B cell (primary cell): ENCODE measurements around the gene MON1A. TPM values are rescaled to one million over a fixed set of nuclear protein-coding genes. Genes with fewer than 3 reads are reported as not detected.

ENCODE experiments used
- ATAC-seq: fragments of 200-7000 bp; cut with Tn5 transposase; one replicate; pipeline ENCODE4 v1.10.0; 2021; ENCODE audit warnings: low read depth, mild to moderate bottlenecking, moderate number of reproducible peaks, moderate library complexity
- CTCF ChIA-PET: fragments of 350-600 bp; sonication (Branson Sonifier 250); formaldehyde crosslinking; loops from one replicate; lab custom pipeline; 2021; ENCODE audit warnings: antibody characterized with exemption, inconsistent platforms; lab: Charles Lee
- POLR2A ChIA-PET: fragments of 350-600 bp; sonication (Branson Sonifier 250); formaldehyde crosslinking; loops from one replicate; lab custom pipeline; 2021; ENCODE audit warnings: antibody characterized with exemption; lab: Charles Lee
- DNase-seq: peaks from one replicate; pipeline ENCODE4 v3.0.0; 2013
- H2AFZ ChIP-seq: 2 replicates; pipeline ENCODE4 v1.6.1; 2012; ENCODE audit warnings: mild to moderate bottlenecking, low read depth, low read length; ENCODE audit not compliant: insufficient read depth, poor library complexity, severe bottlenecking
- H3K27ac ChIP-seq, 2 donors: 1 replicate in 1 of 2; 2 replicates in 1 of 2; pipeline ENCODE4 v1.5.1; 2012 to 2013; ENCODE audit warnings: low read length in 2 of 2, mild to moderate bottlenecking in 2 of 2, moderate library complexity in 1 of 2
- H3K27me3 ChIP-seq, 4 experiments: fragments of 200-600 bp in 1 of 4; sonication (generic) in 1 of 4; replicated peaks in 1 of 4; 1 replicate in 2 of 4; 2 replicates in 2 of 4; pipeline versions ENCODE4 v1.6.1 to v1.7.0; 2013 to 2016; ENCODE audit warnings: low read length in 3 of 4, mild to moderate bottlenecking in 2 of 4, mixed read lengths in 1 of 4, moderate library complexity in 1 of 4; ENCODE audit not compliant: insufficient read depth in 4 of 4, control insufficient read depth in 3 of 4; ENCODE audit errors: control extremely low read depth in 1 of 4
- H3K36me3 ChIP-seq, 2 experiments: replicated peaks in 1 of 2; 1 replicate in 1 of 2; 2 replicates in 1 of 2; pipeline versions ENCODE4 v1.6.1 to v1.7.1; 2013; ENCODE audit warnings: low read length in 1 of 2; ENCODE audit not compliant: insufficient read depth in 2 of 2, control insufficient read depth in 1 of 2; ENCODE audit errors: control extremely low read depth in 1 of 2, extremely low read depth in 1 of 2
- H3K4me1 ChIP-seq, 2 donors: fragments of 200-600 bp in 1 of 2; sonication (generic) in 1 of 2; 1 replicate in 1 of 2; 2 replicates in 1 of 2; pipeline versions ENCODE4 v1.5.1 to v1.6.1; 2013 to 2017; ENCODE audit warnings: low read length in 2 of 2; ENCODE audit not compliant: control insufficient read depth in 2 of 2, insufficient read depth in 2 of 2
- H3K4me2 ChIP-seq: replicated peaks from 2 replicates; pipeline ENCODE3; 2012; ENCODE audit warnings: mild to moderate bottlenecking, low read depth, low read length; ENCODE audit not compliant: poor library complexity, severe bottlenecking
- H3K4me3 ChIP-seq, 5 experiments: fragments of 200-600 bp in 1 of 5; sonication (generic) in 1 of 5; 1 replicate in 3 of 5; 2 replicates in 2 of 5; pipeline versions ENCODE4 v1.5.1 to v1.7.0; 2011 to 2016; ENCODE audit warnings: low read length in 4 of 5, mild to moderate bottlenecking in 4 of 5, low read depth in 2 of 5, control low read depth in 1 of 5, moderate library complexity in 1 of 5; ENCODE audit not compliant: insufficient read depth in 1 of 5; ENCODE audit errors: control extremely low read depth in 1 of 5, extremely low read depth in 1 of 5
- H3K79me2 ChIP-seq: fragments of 200-600 bp; sonication (generic); one replicate; pipeline ENCODE4 v1.6.0; 2016; ENCODE audit warnings: low read length; ENCODE audit not compliant: control insufficient read depth, insufficient read depth
- H3K9ac ChIP-seq: fragments of 200-600 bp; sonication (generic); 2 replicates; pipeline ENCODE4 v1.6.1; 2017; ENCODE audit warnings: mild to moderate bottlenecking, low read length, moderate library complexity
- H3K9me3 ChIP-seq, 3 donors: one replicate each; pipeline versions ENCODE4 v1.6.1 to v1.7.1; 2013; ENCODE audit warnings: low read length in 2 of 3; ENCODE audit not compliant: control insufficient read depth in 2 of 3, insufficient read depth in 1 of 3; ENCODE audit errors: control extremely low read depth in 1 of 3
- H4K20me1 ChIP-seq: 2 replicates; pipeline ENCODE4 v1.6.0; 2012; ENCODE audit warnings: mild to moderate bottlenecking, low read length; ENCODE audit not compliant: insufficient read depth, control insufficient read depth, poor library complexity, severe bottlenecking
- H3K27ac Mint-ChIP-seq: one replicate; pipeline ENCODE4 v1.8.0; 2021; ENCODE audit warnings: mixed read lengths
- H3K27me3 Mint-ChIP-seq: one replicate; pipeline ENCODE4 v1.8.0; 2021; ENCODE audit warnings: mixed read lengths
- H3K4me1 Mint-ChIP-seq: one replicate; pipeline ENCODE4 v1.8.0; 2021; ENCODE audit warnings: mixed read lengths
- H3K4me3 Mint-ChIP-seq: one replicate; pipeline ENCODE4 v1.8.0; 2021; ENCODE audit warnings: mixed read lengths
- H3K9me3 Mint-ChIP-seq: one replicate; pipeline ENCODE4 v1.8.0; 2022; ENCODE audit warnings: mixed read lengths; ENCODE audit not compliant: insufficient read depth
- CTCF ChIP-seq: fragments of 200-600 bp; IDR thresholded peaks from one replicate; pipeline ENCODE4 v1.8.0; 2022; ENCODE audit warnings: antibody characterized with exemption, mild to moderate bottlenecking
- EZH2 ChIP-seq: IDR thresholded peaks from 2 replicates; pipeline ENCODE4 v1.6.1; 2012; ENCODE audit warnings: borderline replicate concordance, low read depth, mild to moderate bottlenecking, moderate library complexity, low read length; ENCODE audit not compliant: insufficient read depth, poor library complexity, severe bottlenecking
- WGBS: methylation state at CpG from one replicate; pipeline ENCODE4 v1.1.5; 2013; ENCODE audit warnings: missing lambda C conversion rate; ENCODE audit not compliant: insufficient coverage; 5-methylcytosine and 5-hydroxymethylcytosine counted together
- intact Hi-C: fragments of 100-400 bp; cut with micrococcal nuclease; formaldehyde crosslinking; loops from one replicate; pipeline ENCODE4 v1.10.0; 2022
- polyA plus RNA-seq: library from polyadenylated mRNA; depleted of rRNA; stranded (reverse); fragments of >200 nt; gene quantifications from 2 replicates; pipeline ENCODE4 v1.2.3, GENCODE V29; 2012
- total RNA-seq, 2 donors: library from RNA; stranded (reverse); fragments of 120-200 nt in 1 of 2; gene quantifications; 1 replicate in 1 of 2; 2 replicates in 1 of 2; pipeline versions ENCODE4 v1.2.3 to v1.2.4, GENCODE V29; 2013 to 2022

Gene MON1A
- total and polyA plus RNA-seq, 2 donors (not counting 1 experiment from before 2014, with no cell fraction given) = 6.6 to 8.9 TPM

GRCh38 chr3:49911124-49911420 lies 18.5 kb downstream of the MON1A start:
- H3K9ac ChIP-seq = no peak overlapping the region
- no peaks in the 10 kb centered on the region for H3K79me2 ChIP-seq
- Mint-ChIP-seq H3K4me3 (no peak overlapping the region), H3K9me3 (no peaks in the 10 kb centered on the region), H3K27ac (no peak overlapping the region), H3K4me1 (peaks cover 9% of the 10 kb centered on the region), H3K27me3 (no peaks in the 10 kb centered on the region)
- intact Hi-C loops = no loop called here
- H2AFZ ChIP-seq = no peak overlapping the region
- no peaks in the 10 kb centered on the region for H3K9me3 ChIP-seq
- no peak for TF ChIP-seq EZH2
- no peak for TF ChIP-seq CTCF
- H3K4me2 ChIP-seq = no peak overlapping the region
- H3K36me3 ChIP-seq = peaks cover 0 to 6% of the 10 kb centered on the region in 2 experiments
- H3K27ac ChIP-seq = no peak overlapping the region
- WGBS = no CpG with 5 or more reads among the region's 2 CpGs
- H4K20me1 ChIP-seq = no peaks in the 10 kb centered on the region
- no peak for DNase-seq
- CTCF ChIA-PET = no interaction called here
- H3K27me3 ChIP-seq = no peaks in the 10 kb centered on the region
- H3K4me3 ChIP-seq = no peak overlapping the region
- peaks cover 7% of the 10 kb centered on the region in 2 donors for H3K4me1 ChIP-seq
- ATAC-seq = no peak
- POLR2A ChIA-PET = interaction anchor here (0.5 kb wide), 1 partner anchor 191 kb away, joined by 7 read pairs; no protein-coding TSS in a partner anchor

GRCh38 chr3:49910409-49911123 lies 19.0 kb downstream of the MON1A start:
- ATAC-seq (no peak), DNase-seq (no peak)
- CTCF ChIA-PET = no interaction called here

More at GRCh38 chr3:49910409-49911123, 19.0 kb downstream of the MON1A start:
- Mint-ChIP-seq H3K27me3 (no peaks in the 10 kb centered on the region), H3K4me3 (no peak overlapping the region), H3K4me1 (peaks cover 15% of the 10 kb centered on the region), H3K27ac (no peak overlapping the region), H3K9me3 (no peaks in the 10 kb centered on the region)
- Histone ChIP-seq H3K9me3 (no peaks in the 10 kb centered on the region), H3K4me1 (peaks cover 11 to 13% of the 10 kb centered on the region in 2 donors), H3K79me2 (no peaks in the 10 kb centered on the region), H4K20me1 (no peaks in the 10 kb centered on the region), H3K36me3 (peaks cover 0 to 6% of the 10 kb centered on the region in 2 experiments), H2AFZ (no peak overlapping the region), H3K27ac (no peak overlapping the region), H3K9ac (no peak overlapping the region), H3K4me3 (no peak overlapping the region), H3K27me3 (no peaks in the 10 kb centered on the region), H3K4me2 (no peak overlapping the region)
- intact Hi-C loops = no loop called here
- POLR2A ChIA-PET = interaction anchor here (0.5 kb wide), 1 partner anchor 191 kb away, joined by 7 read pairs; no protein-coding TSS in a partner anchor
- TF ChIP-seq CTCF (no peak), EZH2 (no peak)
- 94% methylated on average over 42 of the region's 48 CpGs for WGBS
